ENCODE measurements around the gene KRTAP17-1.

KRTAP17-1 gene

GRCh38 chr17:41332239-41332638 is 16.7 kb upstream of the KRTAP17-1 start:
- no peak for DNase-seq

DNA sequence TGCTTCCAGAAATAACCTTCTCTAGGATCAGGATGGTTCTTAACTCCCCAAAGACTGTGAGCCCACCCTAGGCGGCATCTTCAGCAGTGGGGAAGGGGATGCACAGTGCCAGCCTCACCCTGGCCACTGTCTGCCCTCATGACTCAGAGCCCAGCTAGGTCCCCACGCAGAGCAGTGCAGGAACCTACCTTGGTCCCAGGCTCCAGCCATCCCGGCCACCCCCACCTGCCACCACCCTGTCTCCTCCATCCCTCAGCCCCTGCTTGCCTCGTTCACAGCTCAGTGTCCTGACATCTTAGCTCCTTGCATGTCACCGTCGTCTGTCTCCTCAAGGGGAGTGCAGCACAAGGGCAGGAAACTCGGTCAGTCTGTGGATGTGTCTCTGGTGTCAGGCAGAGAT is 16.1 kb upstream of the KRTAP17-1 start:
- DNase-seq, result no peak

GRCh38 chr17:41329279-41329948 is 13.9 kb upstream of the KRTAP17-1 start:
- peak; percentile 83 for DNase-seq

- no peak for DNase-seq
Observed at GRCh38 chr17:41328207-41328606, 12.7 kb upstream of the KRTAP17-1 start.

- no peak for DNase-seq
Observed at GRCh38 chr17:41327411-41328120, 12.1 kb upstream of the KRTAP17-1 start.

GRCh38 chr17:41326173-41327145 is 10.9 kb upstream of the KRTAP17-1 start:
- no peak for DNase-seq

DNA sequence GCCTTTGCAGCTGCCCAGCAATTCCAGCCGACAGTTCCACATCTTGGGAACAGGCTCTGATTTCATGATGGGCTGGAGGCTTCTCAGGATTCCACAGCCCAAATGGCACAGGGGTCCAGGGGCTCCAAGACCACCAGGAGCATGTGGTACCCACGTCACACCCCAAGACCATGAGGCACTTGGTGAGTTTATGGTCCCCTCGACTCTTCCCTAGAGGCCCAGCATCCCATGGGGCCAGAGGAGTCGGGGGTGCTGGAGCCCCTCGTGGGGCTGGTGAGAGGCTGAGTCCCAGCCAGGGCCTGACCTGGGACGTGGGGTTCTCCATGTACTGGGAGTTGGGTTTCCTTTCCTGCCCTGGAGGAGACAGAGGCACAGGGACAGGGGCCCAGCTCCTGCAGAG is 10.1 kb upstream of the KRTAP17-1 start:
- no peak for DNase-seq

DNA sequence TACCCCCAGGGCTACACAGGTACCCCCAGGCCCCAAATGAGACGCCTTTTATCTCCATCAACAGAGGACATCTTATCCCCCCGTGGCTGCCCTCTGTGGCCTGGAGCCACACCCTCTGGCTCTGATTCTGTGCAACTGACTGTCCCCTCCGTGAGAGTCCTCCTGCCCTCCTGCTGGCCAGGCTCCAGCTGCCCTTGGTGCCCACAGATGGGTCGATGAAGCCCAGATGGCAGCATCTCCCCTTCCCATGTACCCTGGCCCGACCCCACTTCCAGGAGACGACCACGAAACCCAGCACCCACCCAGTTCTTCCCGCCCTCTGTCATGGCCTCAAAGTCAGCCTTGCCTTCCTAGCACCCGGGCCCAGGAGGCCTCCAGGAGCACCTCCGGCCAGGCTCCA is 9.6 kb upstream of the KRTAP17-1 start:
- DNase-seq, result no peak

DNA sequence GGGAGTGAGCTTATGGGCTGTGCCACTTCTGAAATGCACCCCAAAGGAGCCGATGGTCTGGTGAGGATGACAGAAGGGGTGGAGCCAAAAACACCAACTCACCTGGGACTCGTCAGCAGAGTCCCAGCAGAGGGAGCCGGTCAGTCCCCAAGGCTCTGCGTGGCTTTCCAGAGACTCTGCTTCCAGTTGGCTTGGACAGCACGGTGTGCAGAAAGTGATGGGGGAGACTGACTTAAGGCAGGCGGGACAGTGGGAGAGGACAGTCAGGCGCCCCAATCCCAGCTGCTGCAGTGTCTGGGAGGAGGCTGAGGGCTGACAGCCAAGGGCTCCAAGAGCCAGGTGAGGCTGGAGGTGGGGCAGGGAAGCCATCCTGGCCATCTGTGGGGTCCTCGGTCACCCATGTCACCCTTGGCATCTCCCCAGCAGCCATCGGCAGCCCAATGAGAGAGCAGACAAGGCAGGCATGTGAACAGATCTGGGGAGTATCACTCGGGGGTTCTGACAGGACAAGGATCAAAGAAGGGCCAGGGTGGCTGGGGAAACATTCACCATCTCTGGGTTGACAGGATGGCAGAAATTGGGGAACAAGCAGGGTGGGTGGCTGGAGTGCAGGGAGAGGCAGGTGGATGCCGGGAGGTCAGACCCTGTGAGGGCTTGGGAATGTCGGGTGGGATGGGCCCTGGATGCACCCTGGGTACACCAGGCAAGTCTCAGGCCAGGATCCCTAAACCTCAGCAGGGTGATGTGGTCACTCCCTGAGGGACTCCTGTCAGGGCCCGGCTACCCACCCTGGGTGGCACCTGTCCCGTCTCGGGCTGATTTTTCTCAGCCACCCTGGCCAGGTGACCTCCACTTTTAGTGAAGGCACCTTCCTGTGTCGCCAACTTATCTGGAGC is 8.9 kb upstream of the KRTAP17-1 start:
- peak; percentile 50 for DNase-seq

- no peak for DNase-seq
Observed at GRCh38 chr17:41322903-41323895, 7.7 kb upstream of the KRTAP17-1 start.

DNA sequence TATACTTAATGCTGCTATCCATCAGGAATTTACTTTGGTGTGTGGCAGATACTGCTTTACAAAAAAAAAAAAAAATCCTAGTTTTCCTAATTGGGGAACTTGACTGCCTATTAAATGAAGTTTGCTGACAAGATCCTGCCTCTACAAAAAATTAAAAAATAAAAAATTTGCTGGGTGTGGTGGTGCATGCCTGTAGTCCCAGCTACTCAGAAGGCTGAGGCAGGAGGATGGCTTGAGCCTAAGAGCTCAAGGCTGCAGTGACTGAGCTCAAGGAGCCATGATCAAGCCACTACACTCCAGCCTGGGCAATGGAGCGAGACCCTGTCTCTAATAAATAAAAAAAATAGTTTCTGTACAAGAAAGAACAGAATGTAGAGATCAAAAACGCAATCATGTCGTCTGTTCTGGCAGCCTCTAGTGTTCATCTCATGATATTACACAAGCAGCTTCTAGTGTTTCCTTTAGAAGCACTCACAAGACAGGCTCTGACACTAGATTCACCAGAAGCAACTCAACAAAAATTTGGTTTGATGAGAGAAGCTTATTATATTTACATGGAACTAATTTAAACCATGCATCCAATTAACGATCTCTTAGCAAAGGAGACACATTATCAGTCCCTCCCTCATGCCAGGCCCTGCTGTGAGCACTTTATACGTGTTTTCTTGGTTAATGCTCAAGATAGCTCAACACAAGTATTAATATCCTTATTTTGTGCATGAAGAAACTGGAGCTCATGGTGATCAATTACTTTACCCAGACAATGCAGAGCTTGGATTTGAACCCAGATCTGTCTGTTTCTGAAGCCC is 6.8 kb upstream of the KRTAP17-1 start:
- no peak for DNase-seq

DNA sequence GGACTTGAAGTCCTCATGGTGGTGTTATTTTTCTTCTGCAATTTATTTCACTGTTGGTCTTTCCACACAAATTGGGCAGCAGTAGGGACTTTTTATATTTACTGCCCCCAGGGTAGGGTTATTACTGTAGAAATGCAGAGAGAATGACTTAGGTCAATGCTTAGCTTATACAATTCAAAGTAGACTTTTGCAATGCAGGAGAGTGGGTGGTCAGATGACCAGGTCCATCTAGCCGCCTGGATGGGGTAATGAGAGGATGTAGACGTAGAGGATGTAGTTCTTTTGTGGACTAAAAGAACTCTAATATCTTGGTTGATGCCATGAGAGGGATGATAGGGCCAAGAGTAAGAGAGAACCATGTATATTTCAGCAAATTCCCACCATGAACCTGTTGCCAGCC is 2.7 kb upstream of the KRTAP17-1 start:
- no peak for DNase-seq

DNA sequence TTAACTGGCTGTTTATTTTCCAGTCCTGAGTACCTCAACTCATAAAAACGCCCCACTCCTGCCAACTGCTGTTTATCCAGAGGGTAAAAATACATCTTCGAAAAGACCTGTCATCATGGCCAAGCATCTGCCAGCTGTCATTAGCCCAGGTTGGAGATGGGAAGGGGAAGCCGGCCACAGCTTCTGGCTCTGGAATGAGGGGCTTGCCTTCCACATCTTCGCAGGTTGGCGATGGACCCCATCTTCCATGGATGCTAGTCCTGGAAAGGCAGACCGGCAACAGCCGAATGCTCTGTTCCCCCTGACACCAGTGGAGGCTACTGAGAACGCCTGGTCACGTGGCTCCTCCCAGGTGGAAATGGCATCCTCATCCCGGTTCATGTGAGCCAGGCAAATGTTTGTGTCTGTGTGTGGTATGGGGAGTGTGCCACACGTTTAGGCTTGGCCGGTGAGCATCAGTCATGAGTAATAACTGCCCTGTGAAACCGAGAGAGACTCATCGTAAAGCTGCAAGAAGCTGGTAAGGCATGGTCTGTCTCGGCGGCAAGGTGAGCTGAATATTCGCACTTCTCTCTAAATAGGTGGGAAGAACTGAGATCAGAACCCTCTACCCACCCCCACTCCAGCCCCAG is 420 bp upstream of the KRTAP17-1 start:
- DNase-seq, result no peak

- DNase-seq, result no peak
Observed at GRCh38 chr17:41311111-41311510, 4.4 kb downstream of the KRTAP17-1 start.

DNA sequence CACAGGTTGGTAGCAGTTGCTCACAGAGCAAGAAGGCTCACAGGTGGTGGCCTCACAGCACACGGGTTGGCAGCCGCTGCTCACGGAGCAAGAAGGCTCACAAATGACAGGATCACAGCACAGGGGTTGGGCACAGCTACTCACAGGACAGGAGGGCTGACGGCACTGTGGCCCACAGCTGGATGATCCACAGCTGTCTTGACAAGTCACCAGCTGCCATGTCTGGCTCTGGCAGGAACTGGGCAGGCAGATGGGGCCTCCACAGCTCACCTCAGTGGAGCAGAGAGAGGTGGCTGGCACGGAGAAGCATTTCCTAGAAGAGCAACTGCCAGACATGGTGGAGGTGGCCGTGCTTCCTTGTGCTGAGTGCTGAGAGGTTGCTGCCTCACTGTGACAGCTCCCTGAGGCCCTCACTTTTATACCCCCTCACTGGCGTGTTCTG is 6.6 kb downstream of the KRTAP17-1 start, which contains the start of gene KRTAP16-1:
Gene KRTAP16-1, minus strand, starts transcription at position 392 of the 442 bp plus-strand sequence. Its CDS starts 56 bp downstream, at position 336.
- DNase-seq, result no peak

DNA sequence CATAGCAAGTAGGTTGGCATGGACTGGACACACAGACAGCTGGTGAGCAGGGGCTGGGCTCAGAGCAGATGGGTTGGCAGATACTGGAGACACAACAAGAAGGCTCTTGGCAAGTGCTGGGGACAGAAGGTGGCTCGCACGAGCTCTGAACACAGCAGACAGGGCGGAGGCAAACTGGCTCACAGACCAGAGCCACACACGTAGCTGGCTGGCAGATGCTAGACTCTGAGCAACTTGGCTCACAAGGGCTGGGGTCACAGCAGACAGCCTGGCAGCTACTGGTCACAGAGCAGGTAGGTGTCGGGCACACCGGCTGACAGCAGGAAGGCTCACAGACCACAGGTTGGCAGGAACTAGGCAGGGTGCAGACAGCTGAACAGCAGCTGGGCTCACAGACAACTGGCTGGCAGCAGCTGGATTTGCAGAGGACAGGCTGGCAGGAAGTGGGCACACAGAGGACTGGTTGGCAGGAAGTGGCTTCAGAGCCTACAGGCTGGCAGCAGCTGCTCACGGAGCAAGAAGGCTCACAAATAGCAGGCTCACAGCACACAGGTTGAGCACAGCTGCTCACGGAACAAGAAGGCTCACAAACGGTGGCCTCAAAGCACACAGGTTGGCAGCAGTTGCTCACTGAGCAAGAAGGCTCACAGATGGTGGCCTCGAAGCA is 7.1 kb downstream of the KRTAP17-1 start:
- no peak for DNase-seq

- no peak for DNase-seq
Observed at GRCh38 chr17:41307647-41308046, 7.9 kb downstream of the KRTAP17-1 start.

GRCh38 chr17:41304091-41304490 is 11.4 kb downstream of the KRTAP17-1 start:
- DNase-seq, result no peak

DNA sequence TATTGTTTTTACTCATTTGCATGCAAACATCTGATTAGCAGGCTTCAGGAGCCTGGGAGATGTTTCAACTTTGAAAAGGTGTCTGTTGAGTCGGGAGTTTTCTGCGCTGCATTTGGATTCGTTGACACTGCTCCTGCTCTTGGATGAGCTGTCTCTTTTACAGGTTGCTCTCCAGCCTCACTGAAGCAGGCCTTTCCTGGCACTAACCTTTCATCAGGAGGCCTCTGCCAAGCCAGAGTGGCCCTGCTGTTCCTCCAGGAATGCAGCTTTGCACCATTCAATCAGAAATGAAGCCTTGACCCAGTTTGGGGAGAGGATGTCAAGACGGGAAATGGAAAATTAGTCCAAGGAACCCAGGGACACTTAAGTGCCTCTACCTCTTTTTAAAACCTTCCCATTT is 12.5 kb downstream of the KRTAP17-1 start:
- DNase-seq, result no peak

Measured in 8988T (cell line).